Activated naive CD4-positive, alpha-beta T cell treated with anti-CD3 and anti-CD28 coated beads for 36 hours (primary cell): ENCODE results near the gene LTBP4. TPM values are rescaled to one million over a fixed set of nuclear protein-coding genes. Genes with fewer than 3 reads are reported as not detected.
"Not testable (repeated sequence)": the region's sequence is repeated elsewhere in the genome, so short reads cannot be mapped to it uniquely, and the experiment has no call there.

Experiments used
- CTCF ChIA-PET: fragments of 350-600 bp; sonication (Branson Sonifier 250); formaldehyde crosslinking; loops from one replicate; lab custom pipeline; 2021; ENCODE audit warnings: antibody characterized with exemption; lab: Charles Lee
- DNase-seq: peaks from one replicate; pipeline ENCODE4 v3.0.0-alpha.2; 2020
- H3K27ac Mint-ChIP-seq: one replicate; pipeline ENCODE4 v1.8.0; 2021; ENCODE audit warnings: mild to moderate bottlenecking, mixed read lengths
- H3K27me3 Mint-ChIP-seq: one replicate; pipeline ENCODE4 v1.8.0; 2021; ENCODE audit warnings: low read depth, mixed read lengths
- H3K36me3 Mint-ChIP-seq: one replicate; pipeline ENCODE4 v1.8.0; 2021; ENCODE audit warnings: low read depth, mixed read lengths
- H3K4me1 Mint-ChIP-seq: one replicate; pipeline ENCODE4 v1.8.0; 2021; ENCODE audit warnings: low read depth, mixed read lengths
- H3K4me3 Mint-ChIP-seq: one replicate; pipeline ENCODE4 v1.8.0; 2021; ENCODE audit warnings: mild to moderate bottlenecking, moderate library complexity, mixed read lengths
- H3K9me3 Mint-ChIP-seq: one replicate; pipeline ENCODE4 v1.8.0; 2021; ENCODE audit warnings: mixed read lengths
- intact Hi-C: fragments of 100-400 bp; cut with micrococcal nuclease; formaldehyde crosslinking; loops from one replicate; pipeline ENCODE4 v1.15.1; 2023
- total RNA-seq, 2 experiments: library from RNA; stranded (reverse); gene quantifications; one replicate each; pipeline ENCODE4 v1.2.3, GENCODE V29; 2021

Gene LTBP4
- total RNA-seq, 2 experiments from 2014 or later = 147 to 153 TPM

DNA sequence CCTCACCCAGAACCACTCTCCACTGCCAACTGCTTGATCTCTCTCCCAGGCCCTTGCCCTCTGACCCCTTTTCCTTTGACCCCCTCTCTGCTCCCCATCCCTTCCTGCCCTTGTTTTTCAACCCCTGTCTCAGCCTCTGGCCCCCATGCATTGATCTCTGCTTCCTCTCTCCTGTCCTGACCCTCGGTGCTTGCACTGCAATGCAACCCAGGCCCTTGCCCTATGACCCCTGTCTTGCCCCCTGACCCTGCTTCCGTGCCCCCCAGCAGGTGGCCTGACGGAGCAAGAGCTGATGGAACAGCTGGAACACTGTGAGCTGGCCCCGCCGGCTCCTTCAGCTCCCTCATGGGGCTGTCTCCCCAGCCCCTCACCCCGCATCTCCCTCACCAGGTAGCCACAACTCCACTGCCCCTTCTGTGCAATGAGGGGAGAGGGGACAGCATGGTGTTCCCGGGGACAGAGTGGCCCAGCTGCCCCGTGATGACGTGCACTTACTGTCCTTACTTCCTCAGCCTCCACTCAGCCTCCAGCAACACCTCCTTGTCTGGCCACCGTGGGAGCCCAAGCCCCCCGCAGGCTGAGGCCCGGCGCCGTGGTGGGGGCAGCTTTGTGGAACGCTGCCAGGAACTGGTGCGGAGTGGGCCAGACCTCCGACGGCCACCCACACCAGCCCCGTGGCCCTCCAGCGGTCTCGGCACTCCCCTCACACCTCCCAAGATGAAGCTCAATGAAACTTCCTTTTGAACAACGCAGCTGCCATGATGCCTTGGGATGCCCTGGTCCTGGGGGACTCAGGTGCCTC, 10.5 kb upstream of the LTBP4 start:
- intact Hi-C loops = no loop called here
- no peak overlapping the region for H3K4me3 Mint-ChIP-seq

DNA sequence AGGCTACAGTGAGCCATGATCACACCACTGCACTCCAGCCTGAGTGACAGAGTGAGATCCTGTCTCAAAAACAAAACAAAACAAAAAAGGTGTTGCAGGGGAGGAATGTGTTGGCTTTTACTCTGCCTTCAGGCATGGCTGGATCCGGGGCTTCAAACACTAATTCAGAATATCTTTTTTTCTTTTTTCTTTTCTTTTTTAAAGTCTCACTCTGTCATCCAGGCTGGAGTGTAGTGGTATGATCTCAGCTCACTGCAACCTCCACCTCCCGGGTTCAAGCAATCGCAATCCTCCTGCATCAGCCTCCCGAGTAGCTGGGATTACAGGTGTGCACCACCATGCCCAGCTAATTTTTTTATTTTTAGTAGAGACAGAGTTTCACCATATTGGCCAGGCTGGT, 9.4 kb upstream of the LTBP4 start:
- H3K4me3 Mint-ChIP-seq, H3K9me3 Mint-ChIP-seq, H3K36me3 Mint-ChIP-seq, DNase-seq, intact Hi-C loops, H3K27me3 Mint-ChIP-seq, H3K27ac Mint-ChIP-seq: not testable (repeated sequence)
- CTCF ChIA-PET = interaction anchor here (1.0 to 1.4 kb wide), 2 partner anchors 9 to 43 kb away, joined by 3 to 5 read pairs; partner anchors contain the start of gene LTBP4
- H3K4me1 Mint-ChIP-seq = peaks cover 12% of the 10 kb centered on the region

More for the DNA sequence above, 10.5 kb upstream of the LTBP4 start:
- no peak for DNase-seq
- Mint-ChIP-seq H3K36me3 (peaks cover 15% of the 10 kb centered on the region), H3K27me3 (no peaks in the 10 kb centered on the region), H3K4me1 (peaks cover 15% of the 10 kb centered on the region), H3K9me3 (no peaks in the 10 kb centered on the region), H3K27ac (no peak overlapping the region)
- CTCF ChIA-PET = interaction anchor here (1.4 kb wide), 1 partner anchor 10 kb away, joined by 5 read pairs; the partner anchor contains the start of gene LTBP4

DNA sequence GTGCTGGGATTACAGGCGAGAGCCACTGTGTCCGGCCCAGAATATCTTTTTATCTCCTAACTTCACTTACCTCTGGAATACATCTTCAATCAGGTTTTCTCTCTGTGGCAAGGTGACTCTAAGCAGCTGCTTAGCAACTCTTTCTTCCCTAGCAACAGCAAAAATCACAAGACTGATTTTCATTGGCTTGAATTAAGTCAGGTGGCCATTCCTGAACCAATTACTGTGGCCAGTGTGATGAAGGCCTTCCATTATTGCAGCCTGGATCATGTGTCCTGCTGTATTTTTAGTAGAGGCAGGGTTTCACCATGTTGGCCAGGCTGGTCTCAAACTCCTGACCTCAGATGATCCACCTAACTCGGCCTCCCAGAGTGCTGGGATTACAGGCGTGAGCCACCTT, 9.0 kb upstream of the LTBP4 start:
- peaks cover 12% of the 10 kb centered on the region for H3K4me1 Mint-ChIP-seq
- peaks cover 4% of the 10 kb centered on the region for H3K27me3 Mint-ChIP-seq
- H3K4me3 Mint-ChIP-seq = no peak overlapping the region
- intact Hi-C loops = no loop called here
- no peak overlapping the region for H3K27ac Mint-ChIP-seq
- CTCF ChIA-PET = interaction anchor here (1.0 kb wide), 1 partner anchor 42 kb away, joined by 3 read pairs; no protein-coding TSS in a partner anchor
- no peaks in the 10 kb centered on the region for H3K9me3 Mint-ChIP-seq
- peaks cover 6% of the 10 kb centered on the region for H3K36me3 Mint-ChIP-seq
- DNase-seq = no peak

DNA sequence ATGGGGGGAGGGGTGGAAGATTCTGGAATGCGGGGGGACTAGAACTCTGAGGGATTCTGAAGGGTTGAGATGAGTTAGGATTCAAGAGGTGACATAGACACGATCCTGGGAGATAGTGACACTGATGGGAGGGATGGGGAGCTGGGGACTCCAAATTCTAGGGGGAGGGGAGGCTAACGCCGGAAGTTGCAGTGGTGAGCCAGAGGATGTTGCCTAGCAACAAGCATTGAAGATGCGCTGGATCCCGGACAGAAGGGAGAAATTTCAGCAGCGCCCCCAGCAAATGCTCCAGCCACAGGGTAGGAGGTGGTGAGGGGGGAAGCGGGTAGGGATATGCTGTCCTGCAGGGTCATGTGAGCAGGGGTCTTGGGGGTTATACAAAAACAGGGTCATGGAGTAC, 6.9 kb upstream of the LTBP4 start:
- no peaks in the 10 kb centered on the region for H3K9me3 Mint-ChIP-seq
- no peak for DNase-seq
- peaks cover 18% of the 10 kb centered on the region for H3K27me3 Mint-ChIP-seq
- H3K27ac Mint-ChIP-seq = no peak overlapping the region
- CTCF ChIA-PET = interaction anchor here (1.0 to 1.3 kb wide), 3 partner anchors 12 to 65 kb away, joined by 3 to 6 read pairs (median 3); no protein-coding TSS in a partner anchor
- intact Hi-C loops = no loop called here
- peaks cover 1% of the 10 kb centered on the region for H3K36me3 Mint-ChIP-seq
- H3K4me3 Mint-ChIP-seq = no peak overlapping the region
- H3K4me1 Mint-ChIP-seq = peaks cover 28% of the 10 kb centered on the region

DNA sequence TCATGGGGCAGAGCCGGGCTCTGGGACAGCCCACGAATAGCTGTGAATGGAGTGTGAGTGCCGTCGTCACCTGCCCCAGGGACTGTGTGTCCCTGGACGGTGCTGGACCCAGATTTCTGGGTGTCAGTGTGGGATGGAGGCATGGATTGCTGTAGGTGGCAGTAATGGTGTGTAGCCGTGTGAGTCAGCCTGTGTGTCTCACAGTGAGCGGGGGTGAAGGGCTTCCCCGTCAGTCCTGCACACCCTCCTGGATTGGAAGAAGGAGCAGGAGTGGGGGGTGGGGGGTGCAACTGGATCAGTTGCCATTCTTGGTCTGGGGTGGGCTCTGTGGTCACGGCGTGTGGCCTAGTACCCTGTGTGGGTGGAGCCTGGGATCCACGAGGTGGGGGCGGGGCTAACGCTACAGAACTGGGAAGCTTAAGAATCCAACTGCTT, 6.5 kb upstream of the LTBP4 start:
- DNase-seq = no peak
- H3K4me1 Mint-ChIP-seq = peaks cover 32% of the 10 kb centered on the region
- H3K9me3 Mint-ChIP-seq = no peaks in the 10 kb centered on the region
- peaks cover 1% of the 10 kb centered on the region for H3K36me3 Mint-ChIP-seq
- H3K27ac Mint-ChIP-seq = no peak overlapping the region
- H3K27me3 Mint-ChIP-seq = peaks cover 22% of the 10 kb centered on the region
- CTCF ChIA-PET = interaction anchor here (0.6 to 1.3 kb wide), 5 partner anchors 11 to 131 kb away, joined by 3 to 6 read pairs (median 3); no protein-coding TSS in a partner anchor
- intact Hi-C loops = loop anchor here (5.0 kb wide), 1 partner anchor 452 kb away; no protein-coding TSS in a partner anchor
- H3K4me3 Mint-ChIP-seq = no peak overlapping the region

- H3K36me3 Mint-ChIP-seq = no peaks in the 10 kb centered on the region
- no peaks in the 10 kb centered on the region for H3K9me3 Mint-ChIP-seq
- CTCF ChIA-PET = interaction anchor here (0.9 to 1.5 kb wide), 2 partner anchors 38 to 193 kb away, joined by 3 read pairs; no protein-coding TSS in a partner anchor
- H3K4me1 Mint-ChIP-seq = peaks cover 44% of the 10 kb centered on the region
- no peak overlapping the region for H3K27ac Mint-ChIP-seq
- DNase-seq = no peak
- no peak overlapping the region for H3K4me3 Mint-ChIP-seq
- peaks cover 33% of the 10 kb centered on the region for H3K27me3 Mint-ChIP-seq
- intact Hi-C loops = loop anchor here (5.0 kb wide), 1 partner anchor 454 kb away; no protein-coding TSS in a partner anchor
Measured at GRCh38 chr19:40596608-40597328, 4.4 kb upstream of the LTBP4 start.

GRCh38 chr19:40597329-40597838, 3.8 kb upstream of the LTBP4 start:
- Mint-ChIP-seq H3K9me3 (no peaks in the 10 kb centered on the region), H3K27ac (no peak overlapping the region), H3K4me3 (peak overlapping the region; percentile 26), H3K36me3 (no peaks in the 10 kb centered on the region), H3K4me1 (peaks cover 46% of the 10 kb centered on the region), H3K27me3 (peaks cover 37% of the 10 kb centered on the region)
- DNase-seq = no peak
- CTCF ChIA-PET = interaction anchor here (1.5 kb wide), 1 partner anchor 45 kb away, joined by 5 read pairs; no protein-coding TSS in a partner anchor
- intact Hi-C loops = loop anchor here (5.0 kb wide), 1 partner anchor 455 kb away; no protein-coding TSS in a partner anchor

DNA sequence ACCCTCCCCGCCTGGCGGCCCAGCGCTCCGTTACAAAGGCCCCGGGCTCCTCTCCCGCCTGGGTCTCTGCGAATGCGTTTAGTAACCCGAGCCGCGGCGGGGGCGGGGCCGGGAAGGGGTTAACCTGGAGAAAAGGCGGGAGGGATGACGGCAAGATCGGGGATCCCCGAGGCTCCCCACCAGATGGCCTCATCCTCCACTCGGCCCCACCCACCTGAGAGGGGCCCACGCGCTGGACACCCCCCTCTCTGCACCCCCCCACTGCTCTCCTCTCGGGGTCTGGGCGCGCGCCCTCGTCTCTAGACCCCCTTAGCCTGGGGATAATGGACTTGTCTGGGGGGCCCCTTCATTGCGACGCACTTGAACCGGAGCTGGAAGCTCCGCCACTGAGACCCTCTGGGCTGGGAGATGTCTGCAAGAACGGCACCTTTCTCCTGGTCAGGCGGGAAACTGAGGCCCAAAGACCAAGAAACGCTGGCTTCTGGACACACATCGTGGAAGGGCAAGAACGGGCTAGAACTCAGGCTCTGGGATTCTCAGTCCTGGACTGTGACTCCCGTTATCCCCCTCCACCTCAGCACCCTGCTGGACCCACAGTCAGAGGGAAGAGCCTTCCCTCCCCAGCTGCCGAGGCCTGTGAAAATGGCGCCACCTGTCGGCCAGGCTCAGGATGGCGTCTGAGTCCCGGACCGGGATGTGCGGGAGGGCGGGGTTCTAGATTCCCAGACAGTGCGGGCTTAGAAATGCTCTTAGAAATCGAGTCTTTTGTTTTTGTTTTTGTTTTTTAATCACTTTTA, 2.9 kb upstream of the LTBP4 start:
- CTCF ChIA-PET = interaction anchor here (0.5 to 3.5 kb wide), 9 partner anchors 20 to 293 kb away, joined by 3 to 23 read pairs (median 5); no protein-coding TSS in a partner anchor
- Mint-ChIP-seq H3K9me3 (no peaks in the 10 kb centered on the region), H3K4me1 (peaks cover 50% of the 10 kb centered on the region), H3K27me3 (peaks cover 41% of the 10 kb centered on the region), H3K27ac (no peak overlapping the region), H3K36me3 (no peaks in the 10 kb centered on the region), H3K4me3 (peak overlapping the region; percentile 12)
- intact Hi-C loops = loop anchor here (1.0 to 5.0 kb wide), 6 partner anchors 49 to 456 kb away; partner anchors contain the start of gene BLVRB
- DNase-seq = peak; percentile 91

DNA sequence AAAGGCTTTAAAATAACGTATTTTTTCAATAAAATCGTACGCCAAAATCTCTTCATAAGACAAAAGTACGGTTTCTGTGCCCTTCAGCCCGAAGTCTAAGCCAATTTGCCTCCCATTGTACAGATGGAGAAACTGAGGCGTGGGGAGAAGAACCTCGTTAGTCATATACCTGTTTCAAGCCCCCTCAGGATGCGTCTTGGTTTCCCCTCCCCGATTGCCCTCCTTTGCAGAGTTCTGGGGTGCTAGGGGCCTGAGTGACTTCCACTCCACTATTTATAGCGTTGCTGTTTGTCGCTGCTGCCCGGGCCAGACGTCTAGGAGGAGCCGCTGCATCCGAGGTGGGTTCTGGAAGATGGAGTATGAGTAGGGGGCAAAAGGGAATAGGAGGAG, 2.3 kb upstream of the LTBP4 start:
- no peaks in the 10 kb centered on the region for H3K36me3 Mint-ChIP-seq
- CTCF ChIA-PET = interaction anchor here (0.5 to 3.5 kb wide), 11 partner anchors 16 to 294 kb away, joined by 3 to 23 read pairs (median 4); no protein-coding TSS in a partner anchor
- peaks cover 41% of the 10 kb centered on the region for H3K27me3 Mint-ChIP-seq
- intact Hi-C loops = loop anchor here (1.0 to 5.0 kb wide), 6 partner anchors 50 to 457 kb away; partner anchors contain the start of gene BLVRB
- H3K4me3 Mint-ChIP-seq = no peak overlapping the region
- peaks cover 53% of the 10 kb centered on the region for H3K4me1 Mint-ChIP-seq
- H3K9me3 Mint-ChIP-seq = no peaks in the 10 kb centered on the region
- DNase-seq = no peak
- H3K27ac Mint-ChIP-seq = no peak overlapping the region

DNA sequence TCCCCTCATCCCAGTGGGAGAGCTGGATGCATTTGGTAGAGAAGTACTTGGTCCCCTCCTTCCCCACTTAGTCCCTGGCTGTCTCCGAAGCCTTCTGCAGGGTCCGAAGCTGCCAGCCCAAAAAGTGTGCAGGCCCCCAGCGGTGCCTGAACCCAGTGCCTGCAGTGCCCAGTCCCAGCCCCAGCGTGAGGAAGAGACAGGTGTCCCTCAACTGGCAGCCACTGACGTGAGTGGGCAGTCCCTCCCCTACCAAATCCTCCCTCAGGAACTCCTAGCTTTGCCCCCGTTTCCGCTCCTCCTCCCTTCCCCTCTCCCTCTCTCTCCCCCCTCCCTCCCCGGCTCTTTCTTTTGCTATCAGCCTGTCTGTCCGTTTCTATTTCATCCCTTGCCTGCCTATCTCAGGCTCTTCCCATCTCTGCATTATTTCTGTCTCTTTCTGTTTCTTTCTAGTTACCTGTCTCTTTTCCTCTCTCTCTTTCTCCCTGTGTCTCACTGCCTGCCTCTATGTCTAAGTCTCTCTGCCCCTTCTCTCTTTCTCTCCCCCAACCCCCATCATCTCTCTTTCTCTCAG, 1.8 kb upstream of the LTBP4 start:
- intact Hi-C loops = loop anchor here (2.0 to 5.0 kb wide), 2 partner anchors 59 to 457 kb away; no protein-coding TSS in a partner anchor
- Mint-ChIP-seq H3K9me3 (no peaks in the 10 kb centered on the region), H3K4me1 (peaks cover 54% of the 10 kb centered on the region), H3K36me3 (no peaks in the 10 kb centered on the region), H3K4me3 (peak overlapping the region; percentile 17), H3K27ac (no peak overlapping the region), H3K27me3 (peaks cover 41% of the 10 kb centered on the region)
- DNase-seq = peak; percentile 57
- CTCF ChIA-PET = interaction anchor here (0.5 to 3.5 kb wide), 11 partner anchors 9 to 294 kb away, joined by 3 to 23 read pairs (median 4); no protein-coding TSS in a partner anchor
